ENCODE data around the gene SPTBN2.

SPTBN2 gene

GRCh38 chr11:66701432-66702240 lies 27.4 kb downstream of the SPTBN2 start:
- no peak for DNase-seq

- no peak for DNase-seq
Measured at GRCh38 chr11:66700742-66701141, 28.3 kb downstream of the SPTBN2 start.

- DNase-seq: no peak
Measured at GRCh38 chr11:66700337-66700736, 28.7 kb downstream of the SPTBN2 start.

DNA sequence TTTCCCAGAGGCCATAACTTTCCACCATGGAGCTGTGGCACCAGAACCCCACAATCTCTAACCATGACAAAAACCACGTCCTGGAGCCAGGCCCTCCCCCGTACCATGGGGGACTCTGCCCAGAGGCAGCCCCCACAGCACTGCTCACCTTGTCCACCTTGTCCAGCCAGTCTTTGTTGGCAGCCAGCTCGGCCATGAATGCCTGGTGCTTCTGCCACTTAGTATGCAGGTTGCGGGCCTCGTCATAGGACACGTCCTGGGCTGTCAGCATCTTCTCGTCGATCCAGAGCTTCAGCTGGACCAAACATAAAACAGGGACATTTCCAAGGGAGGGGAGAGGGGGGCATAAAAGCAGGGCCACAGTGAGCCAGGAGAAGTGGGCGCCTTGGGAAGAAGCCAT lies 30.5 kb downstream of the SPTBN2 start:
- DNase-seq: no peak

- DNase-seq: no peak
Measured at GRCh38 chr11:66697988-66698387, 31.0 kb downstream of the SPTBN2 start.

DNA sequence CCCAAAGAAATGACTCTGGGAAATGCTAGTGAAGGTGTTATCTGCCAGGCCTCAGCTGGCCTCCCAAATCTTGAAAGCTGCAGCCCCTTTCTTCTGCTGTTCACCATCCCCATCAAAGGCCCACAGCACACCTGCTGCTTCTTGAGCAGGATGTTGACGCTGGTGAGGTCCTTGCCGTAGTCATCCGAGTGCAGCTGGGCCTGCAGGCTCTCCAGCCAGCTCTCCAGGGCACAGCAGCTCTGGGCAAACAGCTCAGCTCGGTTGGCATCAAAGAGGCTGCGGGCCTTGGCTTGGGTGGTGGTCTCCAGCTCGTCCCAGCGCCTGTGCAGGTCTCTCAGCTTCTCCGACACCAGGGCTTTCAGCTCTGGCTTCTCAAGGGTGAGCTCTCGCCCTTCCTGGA lies 32.9 kb downstream of the SPTBN2 start:
- DNase-seq: no peak

- DNase-seq: peak; percentile 52 to 85 (median 65)
Measured at GRCh38 chr11:66694732-66695207, 34.2 kb downstream of the SPTBN2 start.

DNA sequence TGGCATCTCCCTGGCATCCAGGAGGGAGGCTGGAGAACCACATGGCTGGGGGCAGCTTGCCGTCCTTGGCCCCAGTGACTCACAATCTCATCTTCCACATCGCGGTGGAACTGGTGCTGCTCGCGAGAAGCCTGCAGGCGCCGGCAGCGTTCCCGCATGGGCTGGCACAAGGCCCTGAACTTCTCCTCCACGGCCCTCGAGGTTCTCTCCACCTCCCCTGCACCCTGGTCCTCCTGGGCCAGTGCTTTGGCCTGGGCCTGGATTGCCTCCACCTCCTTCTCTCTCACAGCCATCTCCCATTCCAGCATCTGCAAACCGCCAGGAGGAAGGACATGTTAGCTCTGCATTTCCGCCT lies 35.0 kb downstream of the SPTBN2 start:
- no peak for DNase-seq

- no peak for DNase-seq
Measured at GRCh38 chr11:66693356-66694055, 35.5 kb downstream of the SPTBN2 start.

DNA sequence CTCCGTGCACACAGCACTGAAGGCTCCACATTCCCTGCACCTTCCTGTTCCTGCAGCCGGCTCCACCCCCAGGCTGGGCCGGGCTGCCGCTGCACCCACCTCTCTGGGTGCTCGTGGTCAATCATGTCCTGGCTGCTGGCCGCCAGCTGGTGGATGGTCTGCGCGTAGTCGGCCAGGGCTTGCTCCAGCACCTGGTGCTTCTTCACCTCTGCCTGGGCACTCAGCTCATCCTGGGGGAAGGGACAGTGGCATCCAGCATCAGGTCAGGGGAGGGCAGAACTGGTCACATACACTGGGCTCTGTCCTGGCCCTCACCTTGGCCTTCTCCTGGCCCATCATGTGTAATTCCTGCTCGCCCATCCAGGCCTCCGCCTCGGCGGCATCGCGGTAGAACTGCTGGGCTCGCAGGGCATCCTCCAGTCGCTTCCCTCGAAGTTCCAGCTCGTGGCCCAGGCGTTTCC lies 36.1 kb downstream of the SPTBN2 start:
- no peak for DNase-seq

GRCh38 chr11:66692446-66692845 lies 36.6 kb downstream of the SPTBN2 start:
- no peak for DNase-seq

- no peak for DNase-seq
Measured at GRCh38 chr11:66691311-66691980, 37.6 kb downstream of the SPTBN2 start.

- DNase-seq: no peak
Measured at GRCh38 chr11:66689661-66690590, 39.1 kb downstream of the SPTBN2 start.

DNA sequence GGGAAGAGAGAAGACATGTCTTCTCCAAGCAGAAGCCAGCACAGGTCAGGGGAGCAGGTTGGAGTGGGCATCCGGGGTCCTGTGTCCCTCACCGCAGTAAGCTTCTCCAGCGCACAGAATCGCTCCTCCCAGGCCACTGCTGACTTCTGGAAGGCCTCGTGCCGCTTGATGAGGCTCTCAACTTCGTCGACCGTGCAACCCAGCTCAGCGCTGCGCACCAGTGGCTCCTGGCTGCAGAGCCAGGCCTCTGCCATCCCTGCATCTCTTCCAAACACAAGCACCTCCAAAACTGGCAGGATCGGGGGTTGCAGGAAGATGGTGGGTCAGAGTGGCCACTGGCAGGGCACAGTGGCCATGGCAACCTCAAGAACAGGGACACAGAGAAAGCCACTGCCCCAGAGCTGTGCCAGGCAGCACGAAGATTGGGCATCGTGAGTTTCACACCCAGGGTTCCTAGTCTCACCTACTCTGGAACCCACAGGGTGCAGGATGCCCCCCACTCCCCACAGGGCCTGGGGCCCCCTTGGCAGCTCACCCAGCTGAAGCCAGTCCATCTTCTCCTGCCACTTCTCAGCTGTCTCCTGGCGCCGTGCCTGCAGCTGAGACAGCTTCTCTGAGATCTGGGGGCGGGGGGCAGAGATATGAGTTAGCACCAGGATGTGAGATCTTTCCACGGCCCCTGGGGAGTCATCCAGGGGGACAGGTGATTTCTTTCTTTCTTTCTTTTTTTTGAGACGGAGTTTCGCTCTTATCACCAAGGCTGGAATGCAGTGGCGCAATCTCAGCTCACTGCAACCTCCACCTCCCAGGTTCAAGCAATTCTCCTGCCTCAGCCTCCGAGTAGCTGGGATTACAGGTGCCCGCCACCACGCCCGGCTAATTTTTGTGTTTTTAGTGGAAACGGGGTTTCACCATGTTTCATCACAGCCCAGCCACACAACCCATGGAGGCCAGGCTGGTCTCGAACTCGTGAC lies 40.2 kb downstream of the SPTBN2 start:
- no peak for DNase-seq

- DNase-seq: no peak
Measured at GRCh38 chr11:66687831-66688281, 41.2 kb downstream of the SPTBN2 start.

DNA sequence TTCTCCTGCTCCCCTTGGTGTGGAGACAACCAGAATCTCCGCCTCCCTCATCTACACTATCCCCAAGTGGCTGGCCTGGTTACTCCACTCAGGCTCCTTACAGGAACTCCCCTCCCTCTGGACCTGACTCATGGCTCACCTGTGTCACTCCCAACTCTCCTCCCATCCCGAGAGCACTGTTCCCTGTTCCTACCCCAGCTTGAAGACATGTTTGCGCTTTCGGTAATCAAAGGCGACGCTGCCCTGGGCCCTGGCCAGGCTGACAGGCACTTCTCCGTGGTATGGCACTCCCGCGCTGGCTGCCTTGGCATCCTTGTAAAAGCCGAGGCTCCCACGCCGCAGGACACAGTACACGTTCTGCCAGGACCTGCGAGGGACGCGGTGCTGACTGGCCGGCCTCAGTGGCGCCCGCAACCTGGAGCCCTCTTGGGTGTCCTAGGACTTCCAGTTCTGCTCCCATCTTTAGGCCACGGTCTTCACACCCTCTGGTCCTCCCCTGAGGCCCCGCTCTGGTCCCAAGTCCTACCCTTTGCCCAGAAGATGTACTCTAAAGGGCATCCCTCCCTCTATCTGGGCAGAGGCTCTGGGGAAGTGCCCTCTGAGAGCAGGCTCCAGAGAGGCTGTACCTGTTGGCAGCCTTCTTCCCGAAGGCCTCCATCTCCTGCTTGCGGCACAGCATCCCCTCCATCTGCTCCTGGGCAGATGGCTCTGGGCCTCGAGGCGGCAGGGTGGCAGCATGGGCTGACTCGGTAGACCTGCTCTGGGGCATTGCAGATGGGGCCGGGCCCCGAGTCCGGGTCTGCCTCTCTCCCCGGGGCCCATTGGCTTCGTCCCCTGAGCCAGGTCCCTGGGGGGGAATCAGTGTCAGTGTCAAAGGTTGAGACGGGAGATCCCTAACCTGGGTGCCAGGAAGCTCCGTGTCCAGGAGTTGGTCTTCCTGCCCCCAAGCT lies 41.9 kb downstream of the SPTBN2 start:
- DNase-seq: no peak

GRCh38 chr11:66686100-66686785 lies 42.8 kb downstream of the SPTBN2 start:
- DNase-seq: no peak

GRCh38 chr11:66685276-66686099 lies 43.5 kb downstream of the SPTBN2 start:
- no peak for DNase-seq
